ENCODE data around the gene CNIH3. TPM values are rescaled to one million over a fixed set of nuclear protein-coding genes. Genes with fewer than 3 reads are reported as not detected.
A peak's percentile ranks its signal among the peaks of the same experiment; 100 is the strongest.

Gene CNIH3
- polyA plus RNA-seq, 1 donor (not counting 4 experiments of a cell fraction or from before 2014, with no cell fraction given), result 0.81 TPM

GRCh38 chr1:224643653-224644052 lies 27.5 kb downstream of the CNIH3 start:
- TF ChIP-seq, protein P1, sequence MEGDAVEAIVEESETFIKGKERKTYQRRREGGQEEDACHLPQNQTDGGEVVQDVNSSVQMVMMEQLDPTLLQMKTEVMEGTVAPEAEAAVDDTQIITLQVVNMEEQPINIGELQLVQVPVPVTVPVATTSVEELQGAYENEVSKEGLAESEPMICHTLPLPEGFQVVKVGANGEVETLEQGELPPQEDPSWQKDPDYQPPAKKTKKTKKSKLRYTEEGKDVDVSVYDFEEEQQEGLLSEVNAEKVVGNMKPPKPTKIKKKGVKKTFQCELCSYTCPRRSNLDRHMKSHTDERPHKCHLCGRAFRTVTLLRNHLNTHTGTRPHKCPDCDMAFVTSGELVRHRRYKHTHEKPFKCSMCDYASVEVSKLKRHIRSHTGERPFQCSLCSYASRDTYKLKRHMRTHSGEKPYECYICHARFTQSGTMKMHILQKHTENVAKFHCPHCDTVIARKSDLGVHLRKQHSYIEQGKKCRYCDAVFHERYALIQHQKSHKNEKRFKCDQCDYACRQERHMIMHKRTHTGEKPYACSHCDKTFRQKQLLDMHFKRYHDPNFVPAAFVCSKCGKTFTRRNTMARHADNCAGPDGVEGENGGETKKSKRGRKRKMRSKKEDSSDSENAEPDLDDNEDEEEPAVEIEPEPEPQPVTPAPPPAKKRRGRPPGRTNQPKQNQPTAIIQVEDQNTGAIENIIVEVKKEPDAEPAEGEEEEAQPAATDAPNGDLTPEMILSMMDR (optimal IDR thresholded peaks at IDR 0.05 in 1 of 3, IDR thresholded peaks at IDR 0.05 in 1 of 3, conservative IDR thresholded peaks at IDR 0.05 in 1 of 3; ENCODE audit: extremely low read depth in 1 of 3, insufficient read depth in 2 of 3, low read length in 3 of 3), result no peak
- no peak for TF ChIP-seq EZH2 (IDR thresholded peaks at IDR 0.05; ENCODE audit: low read length)
- DNase-seq (ENCODE audit: low read depth, low spot score), result no peak
- FAIRE-seq, result no peak
- H3K9me1 ChIP-seq (ENCODE audit: control insufficient read depth, extremely low read depth, insufficient read depth, low read length), result no peaks in the 10 kb centered on the region
- H3K9me3 ChIP-seq (ENCODE audit: control insufficient read depth, low read depth, low read length), result no peaks in the 10 kb centered on the region
- no peaks in the 10 kb centered on the region for H3K27me3 ChIP-seq (ENCODE audit: control insufficient read depth, extremely low read depth, insufficient read depth, low read length)
- no peaks in the 10 kb centered on the region for H3K79me2 ChIP-seq (ENCODE audit: control insufficient read depth, insufficient read depth, low read length)
- no peaks in the 10 kb centered on the region for H4K20me1 ChIP-seq (ENCODE audit: control insufficient read depth, extremely low read depth, insufficient read depth, low read length)
- H3K36me3 ChIP-seq (ENCODE audit: control insufficient read depth in 2 of 2, extremely low read depth in 1 of 2, insufficient read depth in 2 of 2, low read length in 2 of 2), result no peaks in the 10 kb centered on the region
- H3K4me3 ChIP-seq (ENCODE audit: control insufficient read depth in 2 of 3, extremely low read depth in 1 of 3, insufficient read depth in 2 of 3, low read depth in 1 of 3, low read length in 3 of 3), result no peak overlapping the region
- dilution Hi-C loops (cut with MboI; ENCODE audit: extremely low pct_ligation_motif_present, low sequenced_read_pairs), result no loop called here
- H3K4me2 ChIP-seq (ENCODE audit: control insufficient read depth, extremely low read depth, insufficient read depth, low read depth, low read length), result no peak overlapping the region
- no peak overlapping the region for H3K9ac ChIP-seq (ENCODE audit: control insufficient read depth, extremely low read depth, insufficient read depth, low read length)
- no peaks in the 10 kb centered on the region for H3K4me1 ChIP-seq (ENCODE audit: control insufficient read depth, extremely low read depth, insufficient read depth, low read length)
- no peak overlapping the region for H2AFZ ChIP-seq (ENCODE audit: control insufficient read depth, low read length)
- no peak overlapping the region for H3K27ac ChIP-seq (ENCODE audit: control insufficient read depth, insufficient read depth, low read length)

- TF ChIP-seq, protein P1 (optimal IDR thresholded peaks at IDR 0.05 in 1 of 3, IDR thresholded peaks at IDR 0.05 in 1 of 3, conservative IDR thresholded peaks at IDR 0.05 in 1 of 3; ENCODE audit: extremely low read depth in 1 of 3, insufficient read depth in 2 of 3, low read length in 3 of 3), result peak; percentile 79 to 92 (median 84)
- no peak for TF ChIP-seq EZH2 (IDR thresholded peaks at IDR 0.05; ENCODE audit: low read length)
- Histone ChIP-seq H4K20me1 (ENCODE audit: control insufficient read depth, extremely low read depth, insufficient read depth, low read length) (no peaks in the 10 kb centered on the region), H3K4me1 (ENCODE audit: control insufficient read depth, extremely low read depth, insufficient read depth, low read length) (no peaks in the 10 kb centered on the region), H2AFZ (ENCODE audit: control insufficient read depth, low read length) (no peak overlapping the region), H3K27ac (ENCODE audit: control insufficient read depth, insufficient read depth, low read length) (no peak overlapping the region), H3K79me2 (ENCODE audit: control insufficient read depth, insufficient read depth, low read length) (no peaks in the 10 kb centered on the region), H3K9me3 (ENCODE audit: control insufficient read depth, low read depth, low read length) (no peaks in the 10 kb centered on the region), H3K36me3 (ENCODE audit: control insufficient read depth in 2 of 2, extremely low read depth in 1 of 2, insufficient read depth in 2 of 2, low read length in 2 of 2) (no peaks in the 10 kb centered on the region), H3K9me1 (ENCODE audit: control insufficient read depth, extremely low read depth, insufficient read depth, low read length) (no peaks in the 10 kb centered on the region), H3K9ac (ENCODE audit: control insufficient read depth, extremely low read depth, insufficient read depth, low read length) (no peak overlapping the region), H3K4me2 (ENCODE audit: control insufficient read depth, extremely low read depth, insufficient read depth, low read depth, low read length) (no peak overlapping the region), H3K27me3 (ENCODE audit: control insufficient read depth, extremely low read depth, insufficient read depth, low read length) (no peaks in the 10 kb centered on the region), H3K4me3 (ENCODE audit: control insufficient read depth in 2 of 3, extremely low read depth in 1 of 3, insufficient read depth in 2 of 3, low read depth in 1 of 3, low read length in 3 of 3) (no peak overlapping the region)
- FAIRE-seq (peak; percentile 55), DNase-seq (ENCODE audit: low read depth, low spot score) (no peak)
- dilution Hi-C loops (cut with MboI; ENCODE audit: extremely low pct_ligation_motif_present, low sequenced_read_pairs), result no loop called here
Observed at GRCh38 chr1:224644553-224645154, 28.5 kb downstream of the CNIH3 start.

Data from keratinocyte (primary cell).